RWPE2 (cell line): ENCODE data around the gene MRPS34.

Source experiments
- ATAC-seq: fragments of 200-7000 bp; cut with Tn5 transposase; 3 replicates; pipeline ENCODE4 v1.9.1; 2021; ENCODE audit warnings: low read depth
- DNase-seq: peaks from one replicate; pipeline ENCODE4 v3.0.0-alpha.2; 2020; ENCODE audit warnings: low spot score
- H3K27ac ChIP-seq: fragments of 450-650 bp; 2 replicates; pipeline ENCODE4 v1.5.1; 2017; ENCODE audit warnings: mild to moderate bottlenecking; ENCODE audit not compliant: poor library complexity, severe bottlenecking
- H3K27me3 ChIP-seq: fragments of 250-450 bp; sonication (Bioruptor Pico); 2 replicates; pipeline ENCODE4 v1.5.1; 2021; ENCODE audit warnings: mild to moderate bottlenecking, moderate library complexity; ENCODE audit not compliant: insufficient read depth, poor library complexity, severe bottlenecking
- H3K36me3 ChIP-seq: fragments of 250-450 bp; sonication (Bioruptor Pico); 2 replicates; pipeline ENCODE4 v1.5.1; 2020; ENCODE audit warnings: low read depth, mild to moderate bottlenecking, moderate library complexity
- H3K4me1 ChIP-seq: fragments of 250-450 bp; sonication (Bioruptor Pico); 2 replicates; pipeline ENCODE4 v1.5.1; 2021; ENCODE audit warnings: mild to moderate bottlenecking, moderate library complexity; ENCODE audit not compliant: insufficient read depth, poor library complexity, severe bottlenecking
- H3K4me3 ChIP-seq: fragments of 250-450 bp; sonication (Bioruptor Pico); 2 replicates; pipeline ENCODE4 v1.5.1; 2021; ENCODE audit warnings: mild to moderate bottlenecking, moderate library complexity; ENCODE audit not compliant: severe bottlenecking
- H3K9me3 ChIP-seq: fragments of 250-450 bp; sonication (Bioruptor Pico); 2 replicates; pipeline ENCODE4 v1.5.1; 2021; ENCODE audit warnings: mild to moderate bottlenecking, moderate library complexity; ENCODE audit not compliant: severe bottlenecking
- CTCF ChIP-seq: fragments of 450-650 bp; IDR thresholded peaks from one replicate; pipeline ENCODE4 v1.5.1; 2017; ENCODE audit warnings: mild to moderate bottlenecking, moderate library complexity; ENCODE audit not compliant: poor library complexity, severe bottlenecking

Gene MRPS34

GRCh38 chr16:1760911-1761310, 12.0 kb downstream of the MRPS34 start:
- Histone ChIP-seq H3K27me3 (no peaks in the 10 kb centered on the region), H3K4me3 (no peak overlapping the region), H3K27ac (no peak overlapping the region), H3K4me1 (no peaks in the 10 kb centered on the region), H3K36me3 (peaks cover 22% of the 10 kb centered on the region; the same call in 1 of the 2 replicates), H3K9me3 (no peaks in the 10 kb centered on the region)
- ATAC-seq (no peak), DNase-seq (no peak)
- TF ChIP-seq CTCF: no peak

GRCh38 chr16:1759511-1759910, 13.4 kb downstream of the MRPS34 start:
- DNase-seq (no peak), ATAC-seq (no peak)
- Histone ChIP-seq H3K4me1 (peaks cover 6% of the 10 kb centered on the region), H3K9me3 (no peaks in the 10 kb centered on the region), H3K27me3 (no peaks in the 10 kb centered on the region), H3K4me3 (no peak overlapping the region), H3K27ac (no peak overlapping the region), H3K36me3 (peaks cover 19% of the 10 kb centered on the region)
- no peak for TF ChIP-seq CTCF

- ATAC-seq: no peak
- Histone ChIP-seq H3K27me3 (no peaks in the 10 kb centered on the region), H3K36me3 (peaks cover 19% of the 10 kb centered on the region), H3K27ac (no peak overlapping the region), H3K9me3 (no peaks in the 10 kb centered on the region), H3K4me3 (no peak overlapping the region), H3K4me1 (peaks cover 10% of the 10 kb centered on the region)
- no peak for TF ChIP-seq CTCF
- no peak for DNase-seq
Observed at GRCh38 chr16:1758923-1759322, 14.0 kb downstream of the MRPS34 start.

GRCh38 chr16:1757714-1758461, 15.0 kb downstream of the MRPS34 start:
- ATAC-seq (no peak), DNase-seq (no peak)
- peaks cover 22% of the 10 kb centered on the region for H3K36me3 ChIP-seq
- H3K4me3 ChIP-seq: no peak overlapping the region
- peaks cover 10% of the 10 kb centered on the region for H3K4me1 ChIP-seq
- no peaks in the 10 kb centered on the region for H3K9me3 ChIP-seq
- H3K27ac ChIP-seq: no peak overlapping the region
- H3K27me3 ChIP-seq: no peaks in the 10 kb centered on the region
- TF ChIP-seq CTCF: no peak

- no peak for ATAC-seq
- Histone ChIP-seq H3K27ac (no peak overlapping the region), H3K9me3 (no peaks in the 10 kb centered on the region), H3K4me3 (no peak overlapping the region), H3K4me1 (peaks cover 10% of the 10 kb centered on the region), H3K36me3 (peaks cover 41% of the 10 kb centered on the region), H3K27me3 (no peaks in the 10 kb centered on the region)
- no peak for TF ChIP-seq CTCF
- no peak for DNase-seq
Observed at GRCh38 chr16:1754204-1754603, 18.7 kb downstream of the MRPS34 start.
